ENCODE measurements around the gene CYP2B6.
"Not testable (repeated sequence)": the region's sequence is repeated elsewhere in the genome, so short reads cannot be mapped to it uniquely, and the experiment has no call there.

The CYP2B6 gene

GRCh38 chr19:41031916-41032315 lies 40.8 kb downstream of the CYP2B6 start:
- no peak for DNase-seq (ENCODE audit: low spot score)

GRCh38 chr19:41033324-41033723 lies 42.2 kb downstream of the CYP2B6 start:
- DNase-seq (ENCODE audit: low spot score) = not testable (repeated sequence)

- no peak for DNase-seq (ENCODE audit: low spot score)
Measured at GRCh38 chr19:41039806-41040205, 48.7 kb downstream of the CYP2B6 start.

GRCh38 chr19:41045095-41045494 lies 54.0 kb downstream of the CYP2B6 start:
- DNase-seq (ENCODE audit: low spot score) = not testable (repeated sequence)

- DNase-seq (ENCODE audit: low spot score) = no peak
Measured at GRCh38 chr19:41050426-41050825, 59.3 kb downstream of the CYP2B6 start.

GRCh38 chr19:41052162-41052561 lies 61.1 kb downstream of the CYP2B6 start:
- not testable (repeated sequence) for DNase-seq (ENCODE audit: low spot score)

GRCh38 chr19:41053331-41053730 lies 62.2 kb downstream of the CYP2B6 start:
- DNase-seq (ENCODE audit: low spot score) = not testable (repeated sequence)

GRCh38 chr19:41064974-41065569 lies 74.0 kb downstream of the CYP2B6 start:
- no peak for DNase-seq (ENCODE audit: low spot score)
